T-helper 9 cell (primary cell): ENCODE measurements around the gene ZSWIM6.

Experiments used
- DNase-seq: peaks from one replicate; pipeline ENCODE4 v3.0.0-alpha.2; 2020

ZSWIM6 gene

DNA sequence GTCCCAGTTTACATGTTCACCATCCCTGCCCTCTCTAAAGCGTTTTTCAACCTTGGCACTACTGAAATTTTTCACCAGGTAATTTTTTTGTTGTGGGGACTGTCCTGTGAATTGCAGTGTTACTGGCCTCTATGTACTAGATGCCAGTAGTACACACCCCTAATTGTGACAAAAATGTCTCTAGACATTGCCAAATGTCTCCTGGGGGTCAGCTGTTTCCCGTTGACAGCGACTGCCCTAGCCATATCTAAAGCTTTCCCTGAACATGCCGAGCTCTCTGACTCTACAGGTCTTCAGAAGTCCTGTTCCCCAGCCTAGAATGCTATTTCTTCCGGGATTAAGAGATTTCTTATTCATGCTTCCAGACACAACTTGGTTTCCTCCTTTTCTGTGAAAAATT is 235.3 kb downstream of the ZSWIM6 start:
- DNase-seq, result no peak

DNA sequence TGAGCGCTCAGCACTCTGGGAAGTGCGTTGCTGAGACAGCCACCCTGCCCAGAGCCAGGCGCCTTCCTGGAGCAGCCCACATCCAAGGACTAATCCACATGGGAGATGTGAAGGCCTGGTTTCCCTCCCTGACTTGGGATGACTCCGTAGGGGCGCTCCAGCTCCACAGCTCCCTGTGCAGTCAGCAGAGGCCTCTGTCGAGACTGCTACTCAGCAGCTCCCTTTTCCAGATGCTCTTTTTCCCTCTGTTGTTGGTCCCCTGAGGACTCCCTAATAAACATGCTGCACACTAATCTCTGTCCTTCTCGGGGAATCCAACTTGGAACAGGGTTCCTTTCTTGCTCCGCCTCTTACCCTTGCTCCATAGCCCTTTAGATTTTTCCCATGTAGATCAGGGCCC is 237.3 kb downstream of the ZSWIM6 start:
- DNase-seq, result no peak

- no peak for DNase-seq
These were observed 238.7 kb downstream of the ZSWIM6 start for GRCh38 chr5:61570767-61571166.

DNA sequence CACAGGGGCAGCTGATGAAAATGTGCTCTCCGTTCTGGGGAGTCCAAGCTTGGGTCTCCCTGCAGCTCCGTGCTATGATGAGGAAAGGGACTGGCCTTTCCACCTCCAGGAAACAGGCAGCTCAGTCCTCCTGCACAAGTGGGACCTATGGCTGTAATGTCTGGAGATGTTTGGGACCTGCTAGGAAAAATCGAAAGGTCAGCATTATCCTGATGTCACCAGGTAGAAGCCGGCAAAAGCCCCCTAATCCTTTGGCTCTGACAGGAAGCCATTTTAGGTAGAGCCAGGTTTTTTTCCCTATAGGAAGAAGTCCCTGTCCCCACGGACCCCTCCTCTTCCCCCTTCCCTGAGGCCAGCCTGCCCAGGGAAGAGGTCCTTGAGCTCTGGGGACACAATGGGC is 240.9 kb downstream of the ZSWIM6 start:
- no peak for DNase-seq

- DNase-seq, result no peak
These were observed 243.0 kb downstream of the ZSWIM6 start for GRCh38 chr5:61575103-61575502.

DNA sequence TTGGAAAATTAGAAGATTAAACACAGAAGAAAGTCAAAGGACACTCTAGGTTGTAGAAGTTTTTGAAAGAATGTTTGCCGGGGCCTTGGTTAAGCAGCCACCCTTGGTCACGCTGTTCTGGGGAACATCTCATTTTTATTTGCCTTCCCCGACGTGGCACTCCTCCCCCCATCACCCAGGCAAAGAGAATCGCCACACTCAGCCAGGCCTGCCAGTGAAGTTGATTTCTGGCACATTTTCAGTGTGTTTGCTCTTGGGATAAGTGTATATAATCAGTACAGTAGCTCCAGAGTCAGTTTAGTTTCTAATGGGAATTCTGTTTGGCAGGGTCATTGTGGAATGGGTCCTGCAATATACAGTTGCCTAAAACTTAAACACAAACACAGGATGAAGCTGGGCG is 243.5 kb downstream of the ZSWIM6 start:
- no peak for DNase-seq

DNA sequence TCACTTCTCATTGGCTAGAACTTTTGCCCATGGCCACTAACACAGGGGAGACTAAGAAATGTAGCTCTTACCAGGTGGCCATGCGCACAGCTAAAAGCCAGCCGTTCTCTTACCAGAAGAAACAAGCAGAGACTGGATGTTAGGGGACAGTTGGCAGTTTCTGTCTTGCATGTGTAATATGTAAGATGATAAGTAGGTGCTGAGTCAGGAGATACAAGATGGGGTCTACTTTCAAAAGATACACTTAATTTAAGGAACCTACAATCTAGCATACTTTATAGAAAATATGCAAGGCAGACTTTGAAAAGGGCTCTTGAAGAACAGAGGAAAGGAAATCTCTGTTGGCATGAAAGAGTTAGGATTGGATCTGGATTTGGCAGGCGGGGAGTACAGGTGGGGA is 244.5 kb downstream of the ZSWIM6 start:
- no peak for DNase-seq

DNA sequence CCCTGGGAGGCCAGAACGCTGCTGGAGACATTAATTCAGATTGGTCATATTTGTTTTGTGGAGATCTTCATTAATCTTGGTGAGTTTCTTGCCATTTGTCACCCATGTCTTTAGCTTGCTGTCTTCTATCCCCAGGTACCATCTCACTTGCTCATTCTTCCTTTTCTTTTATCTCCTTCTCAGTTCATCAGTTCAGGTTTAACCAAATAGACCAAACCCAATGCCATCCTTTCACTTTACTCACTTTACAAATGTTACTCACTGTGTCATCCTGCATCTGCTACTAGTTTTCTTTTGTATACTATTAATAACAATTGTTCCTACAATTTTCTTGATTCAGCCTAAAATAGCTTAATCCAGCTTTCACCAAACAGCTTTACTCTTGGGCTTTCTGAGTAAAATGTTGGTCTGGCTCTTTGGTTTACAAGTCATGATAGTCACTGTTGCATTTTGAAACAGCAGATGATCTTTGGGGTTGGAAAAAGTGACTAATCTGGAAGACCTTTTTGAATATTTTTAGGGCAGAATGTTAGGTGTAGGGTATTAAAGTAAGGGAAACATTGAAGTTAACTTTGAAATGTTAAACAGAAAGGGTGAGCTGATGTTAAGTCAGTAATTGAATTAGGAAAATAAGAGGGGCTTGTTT is 246.9 kb downstream of the ZSWIM6 start:
- DNase-seq, result no peak

DNA sequence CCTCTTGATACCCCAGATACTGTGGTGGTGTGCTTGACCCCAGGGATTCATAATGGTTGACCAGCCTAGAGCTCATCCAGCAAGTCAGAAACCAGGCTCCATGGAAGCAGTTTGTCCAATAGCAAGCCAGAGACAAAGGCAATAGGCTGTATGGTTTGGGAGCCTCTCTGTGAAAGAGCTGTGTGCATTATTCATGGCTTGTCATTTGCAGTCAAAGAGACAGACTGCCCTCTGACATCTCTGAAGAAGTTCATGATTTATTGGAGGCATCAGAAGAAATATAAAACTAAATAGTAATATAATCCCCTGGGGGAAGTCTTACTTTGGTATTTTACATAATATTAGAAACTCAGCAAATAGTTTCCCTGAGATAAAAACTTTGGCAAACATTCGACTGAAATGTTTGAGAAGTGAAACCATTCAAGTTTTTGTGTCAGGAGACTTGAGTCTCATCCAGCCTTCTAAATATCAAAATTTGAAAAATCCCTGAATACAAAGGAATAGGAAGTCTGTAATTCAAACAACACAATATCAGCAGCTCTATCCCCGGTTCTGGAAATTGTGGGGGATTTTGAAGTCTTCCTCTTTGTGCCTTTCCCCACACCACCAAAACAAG is 250.3 kb downstream of the ZSWIM6 start:
- DNase-seq, result no peak

DNA sequence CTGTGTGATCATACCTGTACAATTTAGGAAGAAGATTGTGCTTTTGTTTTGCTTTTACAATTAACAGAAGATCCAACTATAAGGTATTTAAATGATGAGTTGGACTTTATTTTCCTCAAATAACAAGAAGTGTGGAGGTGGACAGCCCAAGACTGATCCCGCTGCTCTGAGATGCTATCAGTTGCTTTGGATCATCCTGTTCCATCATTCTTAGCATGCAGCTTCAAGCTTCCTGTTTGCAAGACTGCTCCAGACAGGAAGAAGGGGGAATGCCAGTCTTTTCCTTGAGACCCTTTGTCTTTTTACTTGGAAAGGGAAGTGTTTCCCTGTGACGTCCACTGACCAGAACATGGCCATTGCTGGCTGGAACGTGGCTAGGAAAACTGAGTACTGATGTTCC is 250.8 kb downstream of the ZSWIM6 start:
- no peak for DNase-seq

GRCh38 chr5:61586096-61587084 is 254.3 kb downstream of the ZSWIM6 start:
- no peak for DNase-seq

- no peak for DNase-seq
These were observed 255.1 kb downstream of the ZSWIM6 start for GRCh38 chr5:61587125-61587524.

- no peak for DNase-seq
These were observed 256.2 kb downstream of the ZSWIM6 start for GRCh38 chr5:61588216-61588615.

DNA sequence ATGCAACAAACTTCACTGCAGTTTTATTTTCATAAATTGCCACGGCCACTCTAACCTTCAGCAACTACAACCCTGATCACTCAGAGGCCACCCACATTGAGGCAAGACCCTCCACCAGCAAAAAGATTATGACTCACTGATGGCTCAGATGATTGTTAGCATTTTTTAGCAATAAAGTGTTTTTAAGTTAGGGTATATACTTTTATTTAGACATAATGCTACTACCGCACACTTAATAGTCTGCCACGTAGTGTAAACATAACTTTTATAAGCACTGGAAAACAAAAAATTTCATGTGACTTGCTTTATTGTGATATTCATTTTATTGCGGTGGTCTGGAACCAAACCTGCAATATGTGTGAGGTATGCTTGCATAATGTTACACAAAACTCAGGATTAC is 257.9 kb downstream of the ZSWIM6 start:
- no peak for DNase-seq

DNA sequence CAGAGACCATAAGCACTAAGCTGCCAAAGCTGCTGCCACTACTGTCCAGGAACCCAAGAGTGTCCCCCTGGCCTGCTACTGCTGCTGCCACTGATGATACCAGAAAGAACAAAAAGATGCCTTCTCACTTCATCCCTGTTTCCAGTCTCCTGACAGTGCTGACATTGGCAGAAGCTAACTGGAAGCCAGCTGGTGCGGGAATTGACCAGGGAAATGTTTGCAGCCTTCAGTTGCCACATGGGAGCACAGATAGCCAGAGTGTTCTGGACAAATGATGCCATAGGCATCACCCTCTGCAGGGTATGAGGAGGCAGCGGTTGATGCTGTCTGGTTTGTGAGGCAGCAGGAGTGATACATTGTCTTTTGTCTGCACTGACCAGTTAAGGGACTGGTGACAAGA is 258.4 kb downstream of the ZSWIM6 start:
- DNase-seq, result no peak

- no peak for DNase-seq
These were observed 259.8 kb downstream of the ZSWIM6 start for GRCh38 chr5:61591859-61592258.

DNA sequence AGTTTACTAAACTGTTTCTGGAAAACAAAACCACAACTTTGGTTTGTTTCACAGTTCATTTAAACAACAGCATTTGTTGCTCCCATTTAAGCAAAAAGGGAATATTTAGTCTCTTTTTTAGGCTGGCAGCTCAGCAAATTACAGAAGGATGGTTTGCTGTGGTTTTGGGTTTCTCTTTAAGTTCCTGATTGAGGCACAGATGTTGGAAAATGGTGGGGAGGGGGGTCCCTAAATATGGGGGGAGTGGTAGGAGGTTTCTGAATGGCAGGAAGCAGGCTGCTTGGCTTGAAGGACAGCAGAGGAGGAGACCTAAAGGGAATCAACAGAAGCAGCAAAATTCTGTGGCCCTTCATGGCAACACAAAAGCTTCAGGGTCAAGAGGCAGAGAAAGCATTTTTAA is 263.4 kb downstream of the ZSWIM6 start:
- DNase-seq, result no peak
